Stimulated activated CD8-positive, alpha-beta memory T cell treated with anti-CD3 and anti-CD28 coated beads, Interleukin-15, amount 100 ng/mL, for 1 hour (primary cell): ENCODE results near the gene PYROXD2.

Source experiments
- DNase-seq: peaks from one replicate; pipeline ENCODE4 v3.0.0-alpha.2; 2020; ENCODE audit warnings: low read depth

The PYROXD2 gene

DNA sequence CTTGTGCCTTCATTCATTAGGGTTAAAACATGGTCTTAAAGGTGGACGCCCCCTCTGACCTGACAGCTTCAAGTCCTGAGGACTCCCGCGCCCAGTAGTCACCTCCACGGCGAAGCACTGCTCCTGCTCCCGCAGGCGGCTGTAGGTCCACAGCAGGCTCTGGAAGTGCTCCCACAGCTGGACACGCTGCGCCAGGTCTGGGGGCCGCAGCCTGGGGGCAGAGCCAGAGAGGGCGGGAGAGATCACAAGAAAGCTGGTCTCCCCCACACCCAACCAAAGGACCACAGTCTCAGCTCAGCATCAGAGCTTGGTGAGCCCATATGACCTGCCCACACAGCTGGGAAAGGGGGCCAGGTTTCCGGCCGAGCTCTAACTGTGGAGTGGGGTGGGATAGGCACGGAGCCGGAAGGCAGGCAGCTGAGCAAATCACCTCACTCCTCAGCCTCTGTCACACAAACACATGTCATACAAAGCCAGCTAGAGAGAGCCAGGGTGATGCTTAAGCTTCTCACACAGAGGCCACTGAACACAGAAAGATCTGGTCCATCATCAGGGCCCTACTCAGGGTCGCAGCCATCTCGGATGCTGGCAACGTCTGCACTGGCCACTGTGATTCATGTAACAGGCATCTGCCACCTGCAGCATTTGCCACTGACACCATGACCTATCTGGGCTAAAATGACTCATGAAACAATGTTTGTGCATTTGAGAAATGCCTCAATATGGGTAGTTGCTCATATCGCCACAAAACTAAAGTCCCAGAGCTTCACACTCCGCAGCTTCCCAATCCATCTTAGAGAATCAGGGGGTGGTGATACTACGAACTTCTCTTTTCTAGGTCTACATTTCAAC is 19.1 kb upstream of the PYROXD2 start:
- DNase-seq = no peak

DNA sequence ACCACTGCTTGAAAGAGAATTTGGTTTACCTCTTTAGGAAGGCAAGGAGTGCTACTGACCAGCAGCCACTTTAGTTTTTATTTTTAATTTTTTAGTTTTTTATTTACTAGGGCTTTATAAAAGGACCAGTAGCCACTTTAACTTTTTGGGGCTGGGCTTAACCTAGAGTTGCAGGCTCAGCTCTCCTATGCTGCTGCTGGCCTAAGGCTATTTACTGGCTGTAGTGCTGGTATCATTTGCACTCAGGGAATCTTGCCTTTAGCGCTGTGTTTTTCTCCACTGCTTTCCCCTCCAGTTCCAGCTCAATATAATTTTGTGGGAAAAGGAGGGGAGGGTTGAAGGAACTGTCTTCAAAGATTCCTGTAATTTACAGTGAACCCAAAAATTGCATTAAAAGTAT is 18.4 kb upstream of the PYROXD2 start:
- no peak for DNase-seq

DNA sequence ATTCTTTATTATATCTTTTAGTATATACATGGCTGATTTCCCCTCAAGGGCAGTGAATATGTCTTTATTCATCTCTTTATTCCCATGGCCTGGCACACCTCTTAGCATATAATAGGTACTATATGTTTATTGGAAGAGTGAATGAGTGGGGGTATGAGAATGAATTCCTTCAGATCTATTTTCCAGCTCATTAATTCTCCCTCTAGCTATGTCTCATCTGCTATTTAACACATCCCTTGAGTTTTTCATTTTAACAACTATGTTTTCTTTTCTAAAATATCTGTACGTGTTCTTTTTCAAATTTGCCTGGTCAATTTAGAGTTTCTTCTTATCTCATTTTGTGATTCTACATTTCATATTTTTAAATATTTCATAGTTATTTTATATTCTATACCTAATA is 17.3 kb upstream of the PYROXD2 start:
- no peak for DNase-seq

DNA sequence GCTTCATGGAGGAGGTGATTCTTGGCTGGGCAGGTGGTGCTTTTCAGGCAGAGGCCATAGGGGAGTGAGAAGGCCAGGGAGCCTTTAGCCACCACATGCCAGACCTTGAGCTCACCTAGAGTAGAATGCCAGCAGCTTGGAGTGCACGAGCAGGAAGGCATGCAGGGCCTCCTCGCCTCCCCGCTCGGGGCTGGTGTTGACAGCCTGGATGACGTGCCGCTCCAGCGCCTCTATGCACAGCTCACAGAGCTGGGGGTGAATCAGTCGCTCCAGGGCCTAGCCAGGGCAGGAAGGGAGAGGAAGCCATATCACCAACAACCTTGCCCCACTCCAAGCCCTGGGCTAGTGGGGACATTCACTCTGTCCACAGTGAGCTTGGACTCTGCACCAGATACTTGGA is 16.0 kb upstream of the PYROXD2 start:
- DNase-seq = no peak

DNA sequence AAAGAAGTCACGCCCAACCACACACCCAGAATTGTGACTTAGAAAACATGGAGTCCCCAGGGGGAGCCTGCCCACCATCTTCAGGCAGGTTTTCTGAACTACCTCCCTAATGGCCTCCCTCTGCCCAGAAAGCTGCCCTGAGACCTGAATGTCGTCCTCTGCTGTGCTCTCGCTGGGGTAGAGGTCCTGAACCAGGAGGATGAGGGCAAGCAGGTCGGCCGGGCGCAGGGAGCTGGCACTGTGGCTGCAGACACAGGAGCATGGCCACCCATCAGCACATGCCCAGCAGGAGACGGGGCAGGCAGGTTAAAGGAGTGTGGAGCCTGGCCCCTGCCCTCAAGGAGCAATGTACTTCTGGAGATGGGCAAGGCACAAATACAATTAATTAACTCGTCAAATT is 15.4 kb upstream of the PYROXD2 start:
- no peak for DNase-seq

DNA sequence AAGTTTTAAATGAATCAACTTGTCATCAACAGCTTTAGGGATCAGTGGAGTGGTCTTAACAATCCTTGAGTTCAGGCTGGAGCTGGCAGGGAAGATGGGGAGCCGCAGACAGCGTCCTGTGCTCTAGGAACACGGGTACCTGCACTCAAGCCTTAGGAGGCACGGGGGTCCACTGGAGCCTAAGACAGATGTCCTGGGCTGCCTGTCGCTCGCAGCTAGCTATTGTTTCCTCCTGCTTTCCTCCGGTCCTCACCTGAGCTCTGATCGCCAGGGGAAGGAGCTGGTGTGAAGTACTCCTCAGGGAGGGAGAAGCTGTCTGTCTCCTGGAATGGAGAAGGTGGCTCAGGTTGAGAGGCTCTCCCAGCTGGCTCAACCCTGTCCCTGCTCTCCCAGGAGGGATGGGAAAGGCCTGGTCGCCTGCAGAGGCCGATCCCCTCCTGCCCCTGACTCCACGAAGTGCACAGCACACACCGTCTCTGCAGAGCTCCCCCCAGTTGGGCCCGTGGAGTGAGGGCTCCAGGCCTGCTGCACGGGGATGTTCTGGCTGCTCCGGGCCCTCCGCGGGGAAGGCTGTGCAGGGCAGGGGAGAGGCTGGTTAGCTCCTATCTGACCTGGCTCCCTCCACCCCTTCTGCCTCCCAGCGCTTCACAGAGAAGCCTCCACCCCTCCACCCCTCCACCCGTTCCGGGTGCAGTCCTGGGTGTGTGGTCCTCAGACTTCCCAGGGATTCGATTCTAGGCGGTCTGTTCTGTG is 14.5 kb upstream of the PYROXD2 start:
- DNase-seq = no peak

DNA sequence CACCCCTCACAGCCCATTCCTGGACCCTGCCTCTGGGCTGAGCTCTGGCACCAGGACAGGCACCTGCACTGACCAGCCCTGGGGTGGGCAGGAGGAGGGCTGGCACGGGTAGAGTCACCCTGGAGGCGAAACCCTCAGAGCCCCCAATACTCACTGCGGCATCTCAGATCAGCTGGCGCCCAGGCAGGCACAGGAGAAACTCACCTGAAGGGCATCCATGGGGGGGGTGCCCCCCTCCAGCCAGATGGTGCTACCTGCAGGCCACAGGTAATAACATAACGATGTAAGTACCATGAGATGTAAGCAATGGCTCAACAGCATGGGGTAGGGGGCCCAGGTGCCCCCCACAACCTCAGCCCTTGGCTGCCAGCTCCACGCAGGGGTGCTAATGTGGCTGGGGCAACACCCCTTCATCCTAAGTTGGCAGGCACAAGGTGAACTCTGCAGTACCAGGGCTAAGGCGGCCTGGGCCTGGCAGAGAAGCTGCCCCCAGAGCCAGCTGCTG is 12.1 kb upstream of the PYROXD2 start:
- DNase-seq = no peak

DNA sequence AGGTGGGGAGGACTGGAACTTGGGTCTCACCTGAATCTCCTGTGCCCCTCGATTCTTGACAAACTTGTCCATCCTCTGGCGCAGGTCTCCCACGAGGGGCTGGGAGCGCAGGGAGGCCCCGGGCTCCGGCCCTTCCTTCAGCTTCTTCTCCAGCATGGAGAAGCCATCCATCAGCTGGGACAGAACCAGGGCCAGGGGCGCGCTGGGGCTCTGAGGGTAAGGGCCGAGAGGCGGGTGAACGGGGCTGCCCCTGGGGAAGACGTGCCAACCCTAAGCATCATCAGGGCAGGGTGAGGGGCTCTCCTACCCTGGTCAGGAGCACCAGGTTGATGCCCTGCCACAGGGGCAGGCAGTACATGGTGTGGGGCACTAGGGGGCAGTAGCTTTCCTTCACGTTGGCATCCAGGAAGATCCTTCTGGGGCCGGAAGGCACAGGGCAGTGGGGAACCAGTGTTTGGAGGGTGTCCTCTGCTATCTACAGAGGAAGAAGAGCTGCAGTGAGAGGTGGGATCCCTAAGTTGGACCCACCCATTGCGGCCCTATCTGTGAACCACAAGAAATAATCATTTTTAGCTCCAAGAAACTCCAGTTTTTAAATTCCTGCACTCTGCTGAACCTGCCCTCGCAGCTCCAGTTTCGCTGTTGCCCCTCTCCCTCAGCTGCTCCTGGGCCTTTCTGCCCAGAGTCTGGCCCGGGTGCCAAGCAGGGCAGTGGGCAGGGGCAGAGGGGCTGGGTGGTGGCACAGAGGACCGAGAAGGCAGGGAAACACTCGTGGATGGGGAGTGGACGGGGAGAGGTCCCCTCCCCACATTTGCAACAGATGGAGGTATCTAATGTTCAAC is 10.8 kb upstream of the PYROXD2 start:
- no peak for DNase-seq

DNA sequence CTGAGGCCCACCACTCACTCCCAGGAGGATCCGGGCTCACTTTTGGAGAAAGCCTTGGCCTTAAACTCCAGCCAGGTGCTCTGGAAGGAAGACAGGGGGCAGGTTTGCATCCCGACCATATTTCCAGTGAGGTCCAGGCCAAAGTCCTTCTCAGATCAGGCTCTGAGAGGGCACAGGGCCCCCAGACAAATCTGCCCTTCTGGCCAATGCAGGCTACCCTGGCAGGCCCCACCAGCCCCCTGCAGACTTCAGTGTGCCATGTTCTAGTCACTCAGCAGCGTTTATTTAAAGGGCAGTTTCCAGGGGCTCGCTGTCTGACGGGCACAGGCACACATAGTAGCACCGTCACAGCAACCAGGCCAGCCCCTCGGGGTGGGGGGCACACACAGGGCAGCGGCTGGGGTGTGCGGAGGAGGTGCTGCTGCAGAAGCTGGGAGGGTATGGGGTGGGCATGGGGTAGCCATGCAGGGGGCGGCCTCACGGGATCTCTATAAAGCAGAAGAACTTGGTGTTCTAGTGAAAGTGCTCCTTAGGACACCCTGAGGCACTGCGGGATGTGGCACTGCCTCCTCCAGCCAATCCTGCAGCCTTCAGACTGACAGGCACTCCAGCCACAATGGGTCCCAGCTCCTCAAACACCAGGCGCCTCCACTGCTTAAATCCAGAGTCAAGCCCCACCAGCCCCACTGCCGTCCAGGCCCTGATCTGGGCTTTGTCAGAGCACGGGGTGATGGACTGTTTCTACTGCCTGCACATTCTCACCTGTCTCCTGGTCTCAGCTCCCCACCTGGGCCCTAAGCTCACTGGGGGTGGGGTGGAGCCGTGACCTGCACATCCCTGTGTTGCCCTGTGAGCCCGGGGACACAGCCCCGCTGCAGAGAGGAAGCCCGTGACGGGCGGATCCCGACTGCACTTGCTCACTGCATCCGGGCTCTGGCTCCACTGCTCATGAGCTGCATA is 9.6 kb upstream of the PYROXD2 start:
- no peak for DNase-seq

DNA sequence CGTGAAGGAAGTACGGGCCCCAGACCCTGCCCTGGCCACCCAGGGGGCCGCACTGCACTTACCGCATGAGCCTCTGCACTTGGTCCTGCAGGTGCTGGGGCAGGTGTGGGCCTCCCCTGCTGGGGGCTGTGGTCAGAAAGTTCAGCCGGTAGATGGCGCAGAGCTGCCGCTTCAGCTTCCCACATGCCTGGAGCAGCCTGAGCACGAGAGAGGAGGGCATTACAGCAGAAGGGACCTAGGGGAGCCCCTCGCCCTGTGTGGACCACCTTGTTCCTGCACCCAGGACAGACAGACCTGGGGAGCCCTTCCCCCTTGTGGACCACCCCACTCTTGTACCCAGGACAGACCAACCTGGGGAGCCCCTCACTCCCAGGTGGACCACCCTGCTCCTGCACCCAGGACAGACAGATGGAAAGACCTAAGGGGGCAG is 8.7 kb upstream of the PYROXD2 start:
- DNase-seq = no peak

DNA sequence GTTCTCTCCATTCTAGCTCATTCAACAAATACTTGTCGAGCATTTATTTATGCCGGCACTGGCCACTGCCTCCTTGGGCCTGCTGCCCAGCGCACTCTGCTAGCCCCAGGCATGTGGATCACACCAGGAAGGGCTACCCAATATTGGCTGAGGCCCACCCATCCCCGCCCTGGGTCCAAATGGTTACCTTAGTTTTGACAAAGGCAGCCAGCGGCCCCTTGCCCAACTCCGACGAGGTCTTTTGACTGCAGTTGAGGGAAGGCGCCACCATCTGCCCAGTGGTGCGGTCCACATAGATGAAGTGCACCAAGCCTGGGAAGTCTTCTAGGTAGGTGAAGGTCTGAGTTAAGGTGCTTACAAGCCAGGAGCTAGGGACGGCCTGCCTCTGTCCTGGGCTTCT is 7.2 kb upstream of the PYROXD2 start:
- DNase-seq = no peak

DNA sequence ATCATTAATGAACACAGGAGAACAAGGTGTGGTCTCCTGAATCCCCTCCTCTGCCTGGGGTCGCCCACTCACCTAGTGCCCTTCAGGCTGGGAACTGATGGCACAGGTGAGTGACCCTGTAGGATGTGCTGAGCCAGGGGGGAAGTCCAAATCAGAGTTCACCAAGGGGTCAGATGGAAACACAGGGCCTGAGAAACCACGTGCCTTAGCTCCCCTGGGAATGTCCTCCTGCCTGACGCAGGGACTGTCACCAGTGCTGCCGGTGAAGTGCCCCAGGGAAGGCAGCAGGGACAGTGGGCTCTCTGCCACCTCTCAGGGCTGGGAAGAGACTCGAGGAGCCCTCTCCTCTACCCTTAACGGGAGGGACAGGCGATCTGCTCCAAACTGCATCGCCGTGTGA is 5.8 kb upstream of the PYROXD2 start:
- no peak for DNase-seq

DNA sequence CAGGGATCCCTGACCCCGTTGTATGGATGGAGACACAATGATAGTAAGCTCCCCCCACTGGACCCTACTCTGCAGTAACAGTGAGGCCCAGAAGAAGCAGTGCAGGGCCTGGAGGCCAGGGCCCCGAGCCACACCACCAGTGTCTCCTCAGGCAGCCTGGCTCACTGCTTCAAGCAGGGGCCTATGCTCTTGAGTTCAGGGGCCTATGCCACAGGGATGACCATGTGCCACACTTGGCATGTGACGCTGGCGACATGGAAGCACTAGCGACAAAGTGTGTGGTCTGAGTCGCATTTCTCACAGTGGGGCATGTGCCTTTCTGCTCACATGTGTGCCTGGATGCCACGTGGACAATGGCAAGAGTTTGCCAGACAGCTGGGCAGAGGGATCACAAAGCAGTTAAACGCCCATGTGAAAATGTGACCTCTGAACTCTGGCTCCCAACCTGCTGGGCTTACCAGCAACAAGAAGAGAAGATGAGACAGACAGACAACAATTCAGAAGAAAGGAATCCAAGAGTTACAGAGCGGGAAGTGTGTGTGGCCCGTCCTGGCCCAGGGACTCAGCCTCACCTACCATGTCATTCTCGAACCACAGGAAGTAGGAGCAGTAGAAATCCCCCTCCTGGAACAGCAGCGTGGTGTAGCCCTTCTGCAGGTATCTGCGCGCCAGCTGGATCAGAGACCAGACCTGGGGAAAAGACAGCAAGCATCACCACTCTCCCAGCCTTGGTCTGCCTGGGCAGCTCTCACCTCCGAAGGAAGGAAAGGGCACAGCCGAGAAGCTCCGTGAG is 4.7 kb upstream of the PYROXD2 start:
- no peak for DNase-seq

DNA sequence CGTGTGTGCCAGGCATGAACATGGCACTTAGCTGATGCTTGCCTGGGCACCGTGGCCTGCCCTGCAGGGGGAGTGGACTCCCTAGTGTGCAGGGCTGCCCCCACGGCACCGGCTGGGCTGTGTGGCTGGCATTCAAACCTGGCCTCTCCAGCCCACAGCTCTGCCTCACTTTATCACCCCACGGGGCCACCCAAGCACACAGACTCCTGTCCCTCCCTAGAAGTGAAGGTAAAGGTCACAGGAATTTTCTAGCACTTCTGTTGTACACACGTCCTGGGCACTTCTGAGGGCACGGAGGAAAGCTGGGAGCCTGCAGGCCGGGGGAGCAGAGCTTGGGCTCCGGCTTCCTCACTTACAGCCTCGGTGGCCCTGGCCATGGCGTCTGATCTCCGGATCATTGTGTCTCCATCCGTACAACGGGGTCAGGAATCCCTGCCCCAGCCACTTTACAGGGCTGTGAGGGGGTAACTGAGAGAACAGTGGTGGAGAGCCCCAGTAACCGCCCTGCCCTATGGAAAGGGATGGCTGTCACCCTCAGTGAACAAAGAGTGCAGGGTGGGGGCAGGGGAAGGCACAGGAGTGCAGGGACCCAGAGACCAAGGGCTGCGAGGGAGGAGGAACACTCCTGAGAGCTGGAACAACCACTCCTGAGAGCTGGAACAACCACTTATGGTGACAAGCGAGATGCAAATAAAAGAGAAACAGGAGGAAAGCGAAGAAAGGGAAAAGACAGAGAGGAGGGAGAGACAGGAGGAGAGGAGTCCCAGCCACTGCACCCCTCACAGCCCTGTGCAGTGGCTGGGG is 3.9 kb upstream of the PYROXD2 start:
- DNase-seq = no peak

DNA sequence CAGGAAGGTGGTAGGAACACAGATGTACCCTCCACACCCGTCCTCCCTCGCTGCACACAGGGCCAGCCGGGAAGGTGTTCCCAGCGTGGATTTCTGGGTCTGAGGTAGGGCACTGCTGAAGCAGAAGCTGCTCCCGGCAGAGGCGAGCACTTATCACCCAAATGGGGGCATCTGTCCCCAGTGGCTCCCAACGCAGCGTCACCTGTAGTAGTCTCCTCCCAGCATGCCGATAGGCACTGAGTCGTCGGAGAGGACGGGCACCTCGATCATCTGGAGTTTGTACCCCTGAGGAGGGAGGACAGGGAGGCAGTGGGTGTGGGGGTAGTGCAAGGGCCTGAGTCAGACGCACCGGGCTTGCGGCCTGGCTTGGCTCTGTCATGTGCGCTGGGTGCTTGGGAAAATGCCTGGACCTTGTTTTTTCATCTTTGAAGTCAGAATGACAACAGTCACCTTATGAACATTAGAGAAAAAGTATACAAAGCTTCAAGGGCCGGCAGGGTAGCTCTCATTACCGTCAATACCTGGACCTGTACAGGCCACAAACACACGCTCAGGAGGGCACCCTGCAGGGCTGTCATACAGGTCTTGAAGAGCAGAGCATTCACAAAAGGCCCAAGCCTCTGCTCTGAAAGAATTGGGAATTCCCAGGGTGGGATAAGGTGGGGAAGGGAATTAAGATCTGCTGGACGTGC is 3.1 kb upstream of the PYROXD2 start:
- no peak for DNase-seq

DNA sequence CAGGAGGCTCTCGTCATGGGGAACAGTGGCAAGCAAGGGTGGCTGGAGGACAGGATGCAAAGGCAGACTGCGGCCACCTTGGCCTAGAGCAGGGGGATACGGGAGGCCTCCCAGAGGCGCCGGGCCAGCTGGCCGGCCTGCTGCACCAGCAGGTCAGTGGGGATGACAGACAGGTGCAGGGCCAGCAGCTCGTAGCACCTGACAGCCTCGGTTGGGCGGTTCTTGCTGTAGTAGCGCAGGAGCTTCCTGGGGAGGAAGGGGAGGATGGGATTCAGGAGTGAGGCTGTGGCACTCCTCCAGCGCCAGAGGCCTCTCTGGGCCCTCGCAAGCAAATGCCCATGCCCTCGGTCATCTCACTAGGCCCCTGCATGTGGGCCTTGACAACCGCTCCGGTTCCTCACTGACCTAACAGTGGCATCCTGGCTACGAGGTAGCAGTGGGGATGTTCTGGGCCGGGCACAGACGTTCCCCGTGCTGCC is 2.5 kb upstream of the PYROXD2 start:
- no peak for DNase-seq

DNA sequence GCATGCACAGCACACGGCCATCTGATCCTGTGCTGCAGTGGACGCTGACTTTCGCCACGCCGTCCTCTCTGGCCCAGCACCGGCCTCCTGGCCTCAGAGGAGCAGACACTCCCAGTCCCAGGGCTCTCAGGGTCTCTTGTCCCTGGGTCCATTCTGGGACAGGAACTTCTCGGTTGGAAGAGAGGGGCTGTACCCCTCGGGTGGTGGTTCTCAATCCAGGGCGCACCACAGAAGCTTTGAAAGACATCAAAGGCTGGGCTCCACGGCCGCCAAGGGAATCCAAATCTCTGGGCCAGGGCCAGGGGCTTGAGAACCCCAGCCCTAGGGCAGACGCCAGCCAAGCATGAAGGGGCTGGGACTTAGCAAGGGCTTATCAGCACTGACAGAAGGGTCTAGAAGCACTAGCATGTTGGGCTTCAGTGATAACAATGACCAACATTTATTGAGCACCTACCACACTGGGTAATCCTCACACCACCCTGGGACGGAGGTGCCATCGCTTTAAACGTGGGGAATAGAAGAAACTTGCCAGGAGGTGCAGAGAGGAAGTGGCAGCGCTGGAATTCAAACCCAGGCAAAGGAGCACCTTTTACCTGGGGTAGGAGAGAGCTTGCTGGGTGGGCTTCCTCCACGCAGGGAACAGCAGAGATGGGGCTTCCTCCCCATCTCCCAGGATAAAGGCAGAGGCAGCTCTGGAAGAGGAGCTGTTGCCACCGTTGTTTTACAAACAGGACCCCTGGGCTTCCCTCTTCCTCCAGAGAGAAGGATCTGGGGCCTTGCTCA is 1.8 kb upstream of the PYROXD2 start:
- DNase-seq = no peak

DNA sequence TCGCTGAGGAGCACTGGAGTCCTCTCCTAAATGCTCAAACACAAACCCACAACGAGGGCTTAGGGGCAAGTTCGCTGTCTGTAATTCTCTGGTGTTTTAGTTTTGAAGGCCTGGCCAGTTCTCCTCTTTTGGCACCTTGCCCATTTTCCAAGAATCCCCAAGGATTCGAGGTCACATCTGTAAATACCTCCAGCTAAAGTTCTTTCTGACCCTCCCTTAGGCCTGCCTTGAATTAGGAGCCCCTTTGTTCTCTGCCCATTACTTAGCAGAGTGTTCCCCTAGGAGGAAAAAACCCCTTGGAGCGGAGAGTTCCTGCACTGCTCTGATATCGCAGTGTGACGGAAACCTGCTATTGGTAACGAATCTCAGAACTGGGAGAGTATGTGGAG is 743 bp upstream of the PYROXD2 start:
- no peak for DNase-seq
